Kidney (tissue), 14 donors: ENCODE results near the gene LEFTY2. TPM values are rescaled to one million over a fixed set of nuclear protein-coding genes. Genes with fewer than 3 reads are reported as not detected.
"Not testable (repeated sequence)": the region's sequence is repeated elsewhere in the genome, so short reads cannot be mapped to it uniquely, and the experiment has no call there.

Experiments used
- DNase-seq, 5 donors: peaks; one replicate each; pipeline ENCODE4 v3.0.0-alpha.2; 2013 to 2020
- FAIRE-seq: peaks from 2 replicates; lab custom pipeline; 2012; peaks lifted over from hg19 to GRCh38; lab: Jason Lieb, UNC
- H3K27ac ChIP-seq, 2 donors: one replicate each; pipeline ENCODE4 v1.7.0; 2013; ENCODE audit warnings: low read depth in 2 of 2, low read length in 2 of 2, inconsistent platforms in 1 of 2
- H3K27me3 ChIP-seq: one replicate; pipeline ENCODE4 v1.7.1; 2013; ENCODE audit warnings: low read length, inconsistent platforms; ENCODE audit not compliant: control insufficient read depth, insufficient read depth
- H3K36me3 ChIP-seq, 3 donors: one replicate each; pipeline versions ENCODE4 v1.7.0 to v1.7.1; 2013; ENCODE audit warnings: low read length in 3 of 3, control low read depth in 1 of 3, inconsistent platforms in 1 of 3; ENCODE audit not compliant: insufficient read depth in 3 of 3, control insufficient read depth in 2 of 3
- H3K4me1 ChIP-seq, 3 donors: one replicate each; pipeline versions ENCODE4 v1.7.0 to v1.7.1; 2013; ENCODE audit warnings: low read length in 3 of 3, inconsistent platforms in 1 of 3, low read depth in 1 of 3; ENCODE audit not compliant: control insufficient read depth in 2 of 3, insufficient read depth in 2 of 3
- H3K4me3 ChIP-seq, 3 donors: one replicate each; pipeline versions ENCODE4 v1.7.0 to v1.8.1; 2013; ENCODE audit warnings: low read length in 3 of 3, control low read depth in 1 of 3, inconsistent platforms in 1 of 3
- H3K9ac ChIP-seq, 3 donors: one replicate each; pipeline versions ENCODE4 v1.7.0 to v1.7.1; 2013; ENCODE audit warnings: low read length in 3 of 3, control low read depth in 1 of 3, inconsistent platforms in 1 of 3
- H3K9me3 ChIP-seq, 3 donors: one replicate each; pipeline versions ENCODE4 v1.7.0 to v1.7.1; 2013; ENCODE audit warnings: low read length in 3 of 3, control low read depth in 1 of 3, inconsistent platforms in 1 of 3; ENCODE audit not compliant: control insufficient read depth in 2 of 3, insufficient read depth in 1 of 3
- intact Hi-C: fragments of 100-400 bp; cut with DNase I; formaldehyde crosslinking; loops from one replicate; pipeline ENCODE4 v1.11.1; 2022
- microRNA-seq: library from miRNA; unstranded; fragments of <30 nt; microRNA quantifications from one replicate; pipeline ENCODE4 v1.2.0, GENCODE V29; 2020
- polyA plus RNA-seq: library from polyadenylated mRNA; stranded (reverse); fragments of 350-450 nt; fragmentation: Illumina TruSeq; extraction: RNeasy Lipid Tissue Mini Kit (QIAGEN cat#74804); gene quantifications from one replicate; pipeline ENCODE4 v1.2.3, GENCODE V29; 2014; ENCODE audit warnings: low read depth, low replicate concordance; ENCODE audit not compliant: insufficient read depth
- total RNA-seq: library from RNA; stranded (reverse); fragmentation: NEBNext Ultra II Directional; extraction: Animal tissue kit (Norgen Biotek cat#: 25700); gene quantifications from one replicate; pipeline ENCODE4 v1.2.1, GENCODE V29; 2021
- TF ChIP-seq, protein P1 (sequence below): IDR thresholded peaks from 3 replicates; pipeline ENCODE4 v1.5.1; 2012; ENCODE audit warnings: mild to moderate bottlenecking, moderate library complexity, borderline replicate concordance; ENCODE audit not compliant: insufficient read depth; ENCODE audit errors: extremely low read depth
- donor health status: control.
- donor health status: control.
- donor health status: control.
- donor health status: control.
- donor health status: control.
- donor health status: DM: yes; HTN: yes; CAD: no.
- donor health status: Normal renal cell carcinoma (clear cell type).

The LEFTY2 gene
- total and polyA plus RNA-seq, 2 donors from 2014 or later, result 0.13 to 0.28 TPM

DNA sequence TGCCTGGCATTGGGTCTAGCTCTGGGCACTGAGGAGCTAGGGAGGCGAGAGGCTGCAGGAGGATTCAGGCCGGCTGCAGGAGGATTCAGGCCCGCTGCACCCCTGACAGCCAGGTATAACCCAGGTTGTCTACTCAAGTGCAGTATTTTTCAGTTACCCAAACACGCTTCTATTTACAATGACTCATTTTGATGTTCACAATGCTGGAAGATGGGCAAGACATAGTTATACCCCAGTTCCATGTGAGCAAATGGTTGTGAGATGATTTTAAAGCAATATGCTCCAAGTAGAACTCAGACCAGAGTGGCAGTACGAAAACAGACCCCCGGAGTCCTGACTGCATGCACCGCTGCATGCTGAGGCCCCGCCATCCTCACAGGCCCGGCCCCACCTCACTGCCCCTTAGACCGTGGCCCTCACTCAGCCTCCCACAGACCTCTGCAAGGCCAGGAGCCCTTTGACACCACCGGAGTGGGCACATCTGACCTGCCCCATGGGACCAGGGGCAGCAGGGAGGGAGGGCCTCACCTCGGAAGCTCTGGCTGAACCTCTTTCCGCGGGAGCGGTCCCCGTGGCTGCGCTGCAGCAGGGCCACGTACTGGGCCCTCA lies 52.6 kb downstream of the LEFTY2 start:
- no peaks in the 10 kb centered on the region for H3K9me3 ChIP-seq
- DNase-seq (peak in 3 of 5 donors; percentile 35 to 43 (median 42)), FAIRE-seq (no peak)
- H3K9ac ChIP-seq, result no peak overlapping the region
- no peaks in the 10 kb centered on the region for H3K27me3 ChIP-seq
- no peaks in the 10 kb centered on the region for H3K36me3 ChIP-seq
- H3K4me3 ChIP-seq, result no peak overlapping the region
- no peak overlapping the region for H3K27ac ChIP-seq
- TF ChIP-seq, protein P1, sequence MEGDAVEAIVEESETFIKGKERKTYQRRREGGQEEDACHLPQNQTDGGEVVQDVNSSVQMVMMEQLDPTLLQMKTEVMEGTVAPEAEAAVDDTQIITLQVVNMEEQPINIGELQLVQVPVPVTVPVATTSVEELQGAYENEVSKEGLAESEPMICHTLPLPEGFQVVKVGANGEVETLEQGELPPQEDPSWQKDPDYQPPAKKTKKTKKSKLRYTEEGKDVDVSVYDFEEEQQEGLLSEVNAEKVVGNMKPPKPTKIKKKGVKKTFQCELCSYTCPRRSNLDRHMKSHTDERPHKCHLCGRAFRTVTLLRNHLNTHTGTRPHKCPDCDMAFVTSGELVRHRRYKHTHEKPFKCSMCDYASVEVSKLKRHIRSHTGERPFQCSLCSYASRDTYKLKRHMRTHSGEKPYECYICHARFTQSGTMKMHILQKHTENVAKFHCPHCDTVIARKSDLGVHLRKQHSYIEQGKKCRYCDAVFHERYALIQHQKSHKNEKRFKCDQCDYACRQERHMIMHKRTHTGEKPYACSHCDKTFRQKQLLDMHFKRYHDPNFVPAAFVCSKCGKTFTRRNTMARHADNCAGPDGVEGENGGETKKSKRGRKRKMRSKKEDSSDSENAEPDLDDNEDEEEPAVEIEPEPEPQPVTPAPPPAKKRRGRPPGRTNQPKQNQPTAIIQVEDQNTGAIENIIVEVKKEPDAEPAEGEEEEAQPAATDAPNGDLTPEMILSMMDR, result no peak
- intact Hi-C loops, result no loop called here
- H3K4me1 ChIP-seq, result peaks cover 0 to 7% (median 5%) of the 10 kb centered on the region in 3 donors

DNA sequence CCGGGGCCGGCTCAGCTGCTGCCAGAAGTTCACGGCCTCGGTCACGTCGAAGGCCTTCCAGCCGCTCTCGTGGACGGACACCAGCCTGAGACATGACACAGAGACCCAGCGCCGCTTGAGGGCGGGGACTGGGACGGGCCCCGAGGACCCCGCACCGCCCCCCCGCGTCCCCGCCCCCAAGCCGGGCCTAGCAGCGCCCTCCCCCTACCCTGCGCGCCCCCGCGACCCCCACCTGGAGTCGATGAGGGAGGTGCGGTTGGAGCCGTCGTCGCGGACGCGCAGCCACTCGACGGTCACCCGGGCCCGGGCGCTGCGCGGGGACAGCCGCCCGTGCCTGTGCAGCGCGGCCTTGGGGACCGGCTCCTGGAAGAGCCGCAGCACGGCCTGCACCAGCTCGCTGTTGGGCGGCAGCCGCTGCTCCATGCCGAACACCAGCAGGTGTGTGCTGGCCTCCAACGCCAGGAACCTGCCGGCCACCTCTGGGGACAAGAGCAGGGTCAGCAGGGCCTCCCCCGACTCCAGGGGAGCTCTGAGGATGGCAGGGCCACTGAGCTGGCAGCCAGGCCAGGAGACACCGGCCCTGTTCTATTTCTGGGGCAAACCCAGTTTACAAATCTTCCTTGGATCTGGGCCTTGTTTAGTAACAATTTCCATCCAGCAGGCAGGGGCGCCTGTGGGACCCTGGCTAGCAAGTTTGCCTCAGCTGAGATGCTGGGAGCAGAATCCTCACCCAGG lies 53.3 kb downstream of the LEFTY2 start:
- H3K27ac ChIP-seq, H3K4me1 ChIP-seq, intact Hi-C loops, H3K4me3 ChIP-seq, H3K9ac ChIP-seq, H3K27me3 ChIP-seq, H3K36me3 ChIP-seq, H3K9me3 ChIP-seq, FAIRE-seq: not testable (repeated sequence)
- DNase-seq, result peak in 1 of 5 donors; percentile 61

DNA sequence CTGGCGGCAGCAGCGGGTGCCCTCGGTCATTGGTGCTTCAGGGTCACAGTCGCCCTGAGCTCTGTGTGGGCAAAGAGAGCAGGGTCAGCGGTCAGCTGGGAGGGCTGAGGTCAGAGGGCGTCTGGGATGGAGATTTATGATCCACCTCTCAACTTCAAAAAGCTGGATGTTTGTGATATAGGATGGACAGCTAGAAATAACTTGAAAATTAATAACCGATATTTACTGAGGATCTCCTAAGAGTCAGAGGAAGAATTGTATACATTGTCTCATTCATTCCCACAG lies 54.0 kb downstream of the LEFTY2 start:
- H3K27ac ChIP-seq, result no peak overlapping the region
- DNase-seq (no peak), FAIRE-seq (no peak)
- H3K9ac ChIP-seq, result no peak overlapping the region
- H3K27me3 ChIP-seq, result no peaks in the 10 kb centered on the region
- H3K9me3 ChIP-seq, result no peaks in the 10 kb centered on the region
- no peak overlapping the region for H3K4me3 ChIP-seq
- TF ChIP-seq, protein P1, result no peak
- peaks cover 0 to 7% (median 5%) of the 10 kb centered on the region in 3 donors for H3K4me1 ChIP-seq
- intact Hi-C loops, result no loop called here
- H3K36me3 ChIP-seq, result no peaks in the 10 kb centered on the region

Small RNAs within 50 kb of the gene (microRNA-seq; reads per million reads assigned to microRNA genes)
- gene MIR6741, result not detected

Other genes starting within 250 kb of the LEFTY2 start
- 199 TPM for gene SRP9, start 163.4 kb downstream of the LEFTY2 start, total RNA-seq
- gene SRP9, start 163.4 kb downstream of the LEFTY2 start, polyA plus RNA-seq, result 307 TPM
- 78.6 TPM for gene EPHX1, start 131.1 kb downstream of the LEFTY2 start, total RNA-seq
- 178 TPM for gene EPHX1, start 131.1 kb downstream of the LEFTY2 start, polyA plus RNA-seq
- 159 TPM for gene TMEM63A, start 58.8 kb downstream of the LEFTY2 start, total RNA-seq
- 25.5 TPM for gene TMEM63A, start 58.8 kb downstream of the LEFTY2 start, polyA plus RNA-seq
- gene LEFTY1, start 52.1 kb downstream of the LEFTY2 start, total RNA-seq, result 8.6 TPM
- gene LEFTY1, start 52.1 kb downstream of the LEFTY2 start, polyA plus RNA-seq, result 0.41 TPM
- gene PYCR2, start 17.0 kb downstream of the LEFTY2 start, total RNA-seq, result 79.3 TPM
- gene PYCR2, start 17.0 kb downstream of the LEFTY2 start, polyA plus RNA-seq, result 72.4 TPM
- 19.2 TPM for gene SDE2, start 58.1 kb upstream of the LEFTY2 start, total RNA-seq
- gene SDE2, start 58.1 kb upstream of the LEFTY2 start, polyA plus RNA-seq, result 3.4 TPM
- 524 TPM for gene H3-3A, start 121.5 kb upstream of the LEFTY2 start, total RNA-seq
- gene H3-3A, start 121.5 kb upstream of the LEFTY2 start, polyA plus RNA-seq, result 404 TPM
- 43.1 TPM for gene ACBD3, start 245.5 kb upstream of the LEFTY2 start, total RNA-seq
- gene ACBD3, start 245.5 kb upstream of the LEFTY2 start, polyA plus RNA-seq, result 12.4 TPM